ENCODE measurements around the gene SLC35F3. TPM values are rescaled to one million over a fixed set of nuclear protein-coding genes. Genes with fewer than 3 reads are reported as not detected.
"Not testable (repeated sequence)": the region's sequence is repeated elsewhere in the genome, so short reads cannot be mapped to it uniquely, and the experiment has no call there.

The SLC35F3 gene
- total RNA-seq, 1 donor from 2014 or later, result 0.52 TPM

GRCh38 chr1:234294109-234294817, 389.8 kb downstream of the SLC35F3 start:
- Histone ChIP-seq H3K36me3 (ENCODE audit: control insufficient read depth in 3 of 3, insufficient read depth in 3 of 3, low read length in 3 of 3) (no peaks in the 10 kb centered on the region), H3K9ac (ENCODE audit: low read depth in 1 of 3, low read length in 3 of 3) (no peak overlapping the region), H3K27ac (ENCODE audit: low read depth, low read length) (no peak overlapping the region), H3K27me3 (ENCODE audit: control insufficient read depth in 3 of 3, insufficient read depth in 3 of 3, low read length in 3 of 3) (peaks cover 0 to 3% (median 0%) of the 10 kb centered on the region in 3 donors), H3K4me3 (ENCODE audit: low read length in 3 of 3) (no peak overlapping the region), H3K4me1 (ENCODE audit: control insufficient read depth in 3 of 3, insufficient read depth in 3 of 3, low read length in 3 of 3) (peaks cover 0 to 5% (median 4%) of the 10 kb centered on the region in 3 donors), H3K9me3 (ENCODE audit: control insufficient read depth in 3 of 3, low read length in 3 of 3) (no peaks in the 10 kb centered on the region)

- H3K4me3 ChIP-seq (ENCODE audit: low read length in 3 of 3), result no peak overlapping the region
- H3K27me3 ChIP-seq (ENCODE audit: control insufficient read depth in 3 of 3, insufficient read depth in 3 of 3, low read length in 3 of 3), result peaks cover 0 to 3% (median 0%) of the 10 kb centered on the region in 3 donors
- H3K9ac ChIP-seq (ENCODE audit: low read depth in 1 of 3, low read length in 3 of 3), result peak overlapping the region in 1 of 3 donors; percentile 16
- H3K36me3 ChIP-seq (ENCODE audit: control insufficient read depth in 3 of 3, insufficient read depth in 3 of 3, low read length in 3 of 3), result no peaks in the 10 kb centered on the region
- H3K9me3 ChIP-seq (ENCODE audit: control insufficient read depth in 3 of 3, low read length in 3 of 3), result no peaks in the 10 kb centered on the region
- H3K27ac ChIP-seq (ENCODE audit: low read depth, low read length), result no peak overlapping the region
- peaks cover 0 to 5% (median 4%) of the 10 kb centered on the region in 3 donors for H3K4me1 ChIP-seq (ENCODE audit: control insufficient read depth in 3 of 3, insufficient read depth in 3 of 3, low read length in 3 of 3)
These were observed 390.6 kb downstream of the SLC35F3 start for GRCh38 chr1:234295068-234295467.

GRCh38 chr1:234295626-234296025, 391.1 kb downstream of the SLC35F3 start:
- Histone ChIP-seq H3K36me3 (ENCODE audit: control insufficient read depth in 3 of 3, insufficient read depth in 3 of 3, low read length in 3 of 3) (no peaks in the 10 kb centered on the region), H3K4me1 (ENCODE audit: control insufficient read depth in 3 of 3, insufficient read depth in 3 of 3, low read length in 3 of 3) (peaks cover 0 to 5% (median 4%) of the 10 kb centered on the region in 3 donors), H3K9me3 (ENCODE audit: control insufficient read depth in 3 of 3, low read length in 3 of 3) (no peaks in the 10 kb centered on the region), H3K9ac (ENCODE audit: low read depth in 1 of 3, low read length in 3 of 3) (no peak overlapping the region), H3K4me3 (ENCODE audit: low read length in 3 of 3) (no peak overlapping the region), H3K27ac (ENCODE audit: low read depth, low read length) (no peak overlapping the region), H3K27me3 (ENCODE audit: control insufficient read depth in 3 of 3, insufficient read depth in 3 of 3, low read length in 3 of 3) (peaks cover 0 to 3% (median 0%) of the 10 kb centered on the region in 3 donors)

- peaks cover 0 to 3% (median 0%) of the 10 kb centered on the region in 3 donors for H3K27me3 ChIP-seq (ENCODE audit: control insufficient read depth in 3 of 3, insufficient read depth in 3 of 3, low read length in 3 of 3)
- peaks cover 0 to 5% (median 4%) of the 10 kb centered on the region in 3 donors for H3K4me1 ChIP-seq (ENCODE audit: control insufficient read depth in 3 of 3, insufficient read depth in 3 of 3, low read length in 3 of 3)
- no peak overlapping the region for H3K27ac ChIP-seq (ENCODE audit: low read depth, low read length)
- H3K36me3 ChIP-seq (ENCODE audit: control insufficient read depth in 3 of 3, insufficient read depth in 3 of 3, low read length in 3 of 3), result no peaks in the 10 kb centered on the region
- H3K9ac ChIP-seq (ENCODE audit: low read depth in 1 of 3, low read length in 3 of 3), result no peak overlapping the region
- no peaks in the 10 kb centered on the region for H3K9me3 ChIP-seq (ENCODE audit: control insufficient read depth in 3 of 3, low read length in 3 of 3)
- no peak overlapping the region for H3K4me3 ChIP-seq (ENCODE audit: low read length in 3 of 3)
These were observed 392.0 kb downstream of the SLC35F3 start for GRCh38 chr1:234296496-234296895.

- peaks cover 0 to 3% (median 0%) of the 10 kb centered on the region in 3 donors for H3K27me3 ChIP-seq (ENCODE audit: control insufficient read depth in 3 of 3, insufficient read depth in 3 of 3, low read length in 3 of 3)
- H3K27ac ChIP-seq (ENCODE audit: low read depth, low read length), result no peak overlapping the region
- H3K9me3 ChIP-seq (ENCODE audit: control insufficient read depth in 3 of 3, low read length in 3 of 3), result no peaks in the 10 kb centered on the region
- H3K36me3 ChIP-seq (ENCODE audit: control insufficient read depth in 3 of 3, insufficient read depth in 3 of 3, low read length in 3 of 3), result no peaks in the 10 kb centered on the region
- H3K4me3 ChIP-seq (ENCODE audit: low read length in 3 of 3), result no peak overlapping the region
- H3K9ac ChIP-seq (ENCODE audit: low read depth in 1 of 3, low read length in 3 of 3), result no peak overlapping the region
- peaks cover 0 to 5% (median 4%) of the 10 kb centered on the region in 3 donors for H3K4me1 ChIP-seq (ENCODE audit: control insufficient read depth in 3 of 3, insufficient read depth in 3 of 3, low read length in 3 of 3)
These were observed 393.2 kb downstream of the SLC35F3 start for GRCh38 chr1:234297668-234298067.

- H3K36me3 ChIP-seq (ENCODE audit: control insufficient read depth in 3 of 3, insufficient read depth in 3 of 3, low read length in 3 of 3), result no peaks in the 10 kb centered on the region
- H3K4me3 ChIP-seq (ENCODE audit: low read length in 3 of 3), result no peak overlapping the region
- H3K27me3 ChIP-seq (ENCODE audit: control insufficient read depth in 3 of 3, insufficient read depth in 3 of 3, low read length in 3 of 3), result peaks cover 0 to 3% (median 2%) of the 10 kb centered on the region in 3 donors
- no peak overlapping the region for H3K27ac ChIP-seq (ENCODE audit: low read depth, low read length)
- no peaks in the 10 kb centered on the region for H3K9me3 ChIP-seq (ENCODE audit: control insufficient read depth in 3 of 3, low read length in 3 of 3)
- H3K9ac ChIP-seq (ENCODE audit: low read depth in 1 of 3, low read length in 3 of 3), result no peak overlapping the region
- H3K4me1 ChIP-seq (ENCODE audit: control insufficient read depth in 3 of 3, insufficient read depth in 3 of 3, low read length in 3 of 3), result no peaks in the 10 kb centered on the region
These were observed 395.6 kb downstream of the SLC35F3 start for GRCh38 chr1:234300096-234300495.

- not testable (repeated sequence) for H3K4me3 ChIP-seq (ENCODE audit: low read length in 3 of 3); H3K27me3 ChIP-seq (ENCODE audit: control insufficient read depth in 3 of 3, insufficient read depth in 3 of 3, low read length in 3 of 3); H3K9ac ChIP-seq (ENCODE audit: low read depth in 1 of 3, low read length in 3 of 3); H3K9me3 ChIP-seq (ENCODE audit: control insufficient read depth in 3 of 3, low read length in 3 of 3); H3K27ac ChIP-seq (ENCODE audit: low read depth, low read length); H3K36me3 ChIP-seq (ENCODE audit: control insufficient read depth in 3 of 3, insufficient read depth in 3 of 3, low read length in 3 of 3); H3K4me1 ChIP-seq (ENCODE audit: control insufficient read depth in 3 of 3, insufficient read depth in 3 of 3, low read length in 3 of 3)
These were observed 397.2 kb downstream of the SLC35F3 start for GRCh38 chr1:234301663-234302062.

- H3K27me3 ChIP-seq (ENCODE audit: control insufficient read depth in 3 of 3, insufficient read depth in 3 of 3, low read length in 3 of 3), result peaks cover 0 to 2% (median 2%) of the 10 kb centered on the region in 3 donors
- H3K9ac ChIP-seq (ENCODE audit: low read depth in 1 of 3, low read length in 3 of 3), result no peak overlapping the region
- H3K9me3 ChIP-seq (ENCODE audit: control insufficient read depth in 3 of 3, low read length in 3 of 3), result no peaks in the 10 kb centered on the region
- H3K27ac ChIP-seq (ENCODE audit: low read depth, low read length), result no peak overlapping the region
- no peaks in the 10 kb centered on the region for H3K36me3 ChIP-seq (ENCODE audit: control insufficient read depth in 3 of 3, insufficient read depth in 3 of 3, low read length in 3 of 3)
- H3K4me3 ChIP-seq (ENCODE audit: low read length in 3 of 3), result no peak overlapping the region
- H3K4me1 ChIP-seq (ENCODE audit: control insufficient read depth in 3 of 3, insufficient read depth in 3 of 3, low read length in 3 of 3), result no peaks in the 10 kb centered on the region
These were observed 398.0 kb downstream of the SLC35F3 start for GRCh38 chr1:234302354-234302962.

GRCh38 chr1:234303231-234303630, 398.8 kb downstream of the SLC35F3 start:
- Histone ChIP-seq H3K4me3 (ENCODE audit: low read length in 3 of 3) (no peak overlapping the region), H3K9me3 (ENCODE audit: control insufficient read depth in 3 of 3, low read length in 3 of 3) (no peaks in the 10 kb centered on the region), H3K4me1 (ENCODE audit: control insufficient read depth in 3 of 3, insufficient read depth in 3 of 3, low read length in 3 of 3) (no peaks in the 10 kb centered on the region), H3K36me3 (ENCODE audit: control insufficient read depth in 3 of 3, insufficient read depth in 3 of 3, low read length in 3 of 3) (no peaks in the 10 kb centered on the region), H3K27ac (ENCODE audit: low read depth, low read length) (no peak overlapping the region), H3K27me3 (ENCODE audit: control insufficient read depth in 3 of 3, insufficient read depth in 3 of 3, low read length in 3 of 3) (peaks cover 0 to 2% (median 2%) of the 10 kb centered on the region in 3 donors), H3K9ac (ENCODE audit: low read depth in 1 of 3, low read length in 3 of 3) (no peak overlapping the region)

GRCh38 chr1:234307726-234308125, 403.2 kb downstream of the SLC35F3 start:
- H3K4me1 ChIP-seq (ENCODE audit: control insufficient read depth in 3 of 3, insufficient read depth in 3 of 3, low read length in 3 of 3), result peaks cover 3 to 8% (median 4%) of the 10 kb centered on the region in 3 donors
- H3K9me3 ChIP-seq (ENCODE audit: control insufficient read depth in 3 of 3, low read length in 3 of 3), result no peaks in the 10 kb centered on the region
- H3K27ac ChIP-seq (ENCODE audit: low read depth, low read length), result no peak overlapping the region
- no peaks in the 10 kb centered on the region for H3K36me3 ChIP-seq (ENCODE audit: control insufficient read depth in 3 of 3, insufficient read depth in 3 of 3, low read length in 3 of 3)
- H3K27me3 ChIP-seq (ENCODE audit: control insufficient read depth in 3 of 3, insufficient read depth in 3 of 3, low read length in 3 of 3), result peaks cover 0 to 7% (median 2%) of the 10 kb centered on the region in 3 donors
- no peak overlapping the region for H3K9ac ChIP-seq (ENCODE audit: low read depth in 1 of 3, low read length in 3 of 3)
- H3K4me3 ChIP-seq (ENCODE audit: low read length in 3 of 3), result no peak overlapping the region
